LNCaP clone FGC (cell line): ENCODE data around the gene EEFSEC.

Experiments
- DNase-seq: peaks from one replicate; pipeline ENCODE4 v3.0.0-alpha.2; 2011; ENCODE audit warnings: low read depth
- H3K4me3 ChIP-seq: 2 replicates; pipeline ENCODE4 v1.5.1; 2011; ENCODE audit warnings: mild to moderate bottlenecking, low read depth, low read length, control low read depth
- TF ChIP-seq, protein P1 (sequence below): IDR thresholded peaks from 2 replicates; pipeline ENCODE4 v1.5.1; 2012; ENCODE audit warnings: mild to moderate bottlenecking; ENCODE audit not compliant: control insufficient read depth, insufficient read depth; ENCODE audit errors: extremely low read depth

The EEFSEC gene

DNA sequence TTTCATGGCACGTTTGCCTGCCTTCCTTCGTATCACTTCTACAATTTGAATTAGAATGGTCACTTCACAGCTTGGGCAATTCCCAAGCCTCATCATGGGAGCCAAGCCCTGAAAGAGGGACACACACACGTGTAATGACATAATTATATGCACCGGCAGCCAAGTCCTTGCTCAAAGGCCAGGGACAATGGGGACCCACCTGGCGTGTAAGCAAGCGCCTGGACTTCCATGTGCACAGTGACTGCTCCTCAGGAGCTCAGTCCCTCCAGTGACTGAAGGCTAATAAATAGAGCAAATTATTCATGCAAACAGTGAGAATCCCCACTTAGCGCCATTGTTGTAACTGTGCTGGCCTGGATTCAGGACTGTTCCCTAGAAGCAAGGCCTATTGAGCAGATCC, 198.3 kb downstream of the EEFSEC start:
- no peak for DNase-seq
- TF ChIP-seq, protein P1, sequence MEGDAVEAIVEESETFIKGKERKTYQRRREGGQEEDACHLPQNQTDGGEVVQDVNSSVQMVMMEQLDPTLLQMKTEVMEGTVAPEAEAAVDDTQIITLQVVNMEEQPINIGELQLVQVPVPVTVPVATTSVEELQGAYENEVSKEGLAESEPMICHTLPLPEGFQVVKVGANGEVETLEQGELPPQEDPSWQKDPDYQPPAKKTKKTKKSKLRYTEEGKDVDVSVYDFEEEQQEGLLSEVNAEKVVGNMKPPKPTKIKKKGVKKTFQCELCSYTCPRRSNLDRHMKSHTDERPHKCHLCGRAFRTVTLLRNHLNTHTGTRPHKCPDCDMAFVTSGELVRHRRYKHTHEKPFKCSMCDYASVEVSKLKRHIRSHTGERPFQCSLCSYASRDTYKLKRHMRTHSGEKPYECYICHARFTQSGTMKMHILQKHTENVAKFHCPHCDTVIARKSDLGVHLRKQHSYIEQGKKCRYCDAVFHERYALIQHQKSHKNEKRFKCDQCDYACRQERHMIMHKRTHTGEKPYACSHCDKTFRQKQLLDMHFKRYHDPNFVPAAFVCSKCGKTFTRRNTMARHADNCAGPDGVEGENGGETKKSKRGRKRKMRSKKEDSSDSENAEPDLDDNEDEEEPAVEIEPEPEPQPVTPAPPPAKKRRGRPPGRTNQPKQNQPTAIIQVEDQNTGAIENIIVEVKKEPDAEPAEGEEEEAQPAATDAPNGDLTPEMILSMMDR: no peak
- no peak overlapping the region for H3K4me3 ChIP-seq

- TF ChIP-seq, protein P1: no peak
- no peak for DNase-seq
- no peak overlapping the region for H3K4me3 ChIP-seq
Observed at GRCh38 chr3:128352326-128352725, 199.0 kb downstream of the EEFSEC start.

DNA sequence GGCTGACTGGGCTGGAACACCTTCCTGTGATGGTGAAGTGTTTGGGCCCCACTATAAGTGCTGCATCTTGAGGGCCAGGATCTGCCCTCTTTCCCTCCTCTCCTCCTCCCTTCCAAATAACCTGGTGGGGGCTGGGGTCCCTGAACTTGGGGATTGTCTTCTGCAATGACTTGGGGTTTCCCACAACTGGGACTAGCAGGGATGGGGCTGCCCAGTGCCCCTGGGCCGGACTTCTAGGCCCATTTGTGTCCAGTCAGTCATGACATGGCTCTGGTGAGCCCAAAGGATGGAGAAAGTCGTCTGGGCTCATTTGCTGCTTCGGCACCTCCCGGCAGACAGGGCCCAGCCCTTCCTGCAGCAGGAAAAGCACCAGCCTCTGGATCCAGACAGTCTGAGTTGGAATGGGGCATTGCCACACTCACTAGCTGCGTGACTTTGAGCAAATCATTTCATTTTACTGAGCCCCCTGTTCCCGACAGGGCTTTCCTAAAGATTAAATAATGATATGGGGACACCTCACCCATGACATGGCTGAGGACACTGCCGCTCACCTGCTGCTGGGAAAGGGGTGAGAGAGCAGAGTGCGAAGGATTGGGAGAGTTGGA, 200.2 kb downstream of the EEFSEC start:
- TF ChIP-seq, protein P1: no peak
- no peak for DNase-seq
- no peak overlapping the region for H3K4me3 ChIP-seq

- H3K4me3 ChIP-seq: no peak overlapping the region
- no peak for DNase-seq
- TF ChIP-seq, protein P1: no peak
Observed at GRCh38 chr3:128353991-128354687, 200.9 kb downstream of the EEFSEC start.

- no peak for DNase-seq
- TF ChIP-seq, protein P1: no peak
- no peak overlapping the region for H3K4me3 ChIP-seq
Observed at GRCh38 chr3:128354788-128355542, 201.7 kb downstream of the EEFSEC start.

DNA sequence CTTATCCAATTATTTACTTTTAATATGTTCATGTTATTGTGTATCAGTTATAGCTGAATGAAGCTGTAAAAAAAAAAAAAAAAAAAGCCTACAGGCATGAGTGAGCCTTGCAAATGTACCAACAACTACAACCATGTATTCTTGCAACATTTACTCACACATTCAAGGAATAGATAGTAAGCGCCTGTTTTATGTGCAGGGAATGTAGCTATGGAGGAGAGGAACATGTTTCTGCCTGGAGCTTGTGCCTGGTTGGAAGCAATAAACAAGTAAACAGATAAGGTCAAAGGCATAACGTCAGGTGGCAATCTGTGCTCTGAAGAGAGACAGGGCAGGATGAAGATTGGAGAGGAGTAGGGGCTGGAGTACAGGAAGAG, 202.2 kb downstream of the EEFSEC start:
- H3K4me3 ChIP-seq: no peak overlapping the region
- TF ChIP-seq, protein P1: no peak
- DNase-seq: no peak

- no peak for DNase-seq
- no peak overlapping the region for H3K4me3 ChIP-seq
- TF ChIP-seq, protein P1: no peak
Observed at GRCh38 chr3:128356822-128357221, 203.5 kb downstream of the EEFSEC start.
